Lower lobe of right lung (tissue), 2 donors: ENCODE measurements around the gene DCLK2. TPM values are rescaled to one million over a fixed set of nuclear protein-coding genes. Genes with fewer than 3 reads are reported as not detected.

ENCODE experiments used
- ATAC-seq, 2 donors: fragments of 200-7000 bp; cut with Tn5 transposase; one replicate each; pipeline ENCODE4 v1.9.1; 2020 to 2022; ENCODE audit warnings: mild to moderate bottlenecking in 2 of 2, moderate library complexity in 2 of 2
- DNase-seq: peaks from one replicate; pipeline ENCODE4 v3.0.0-alpha.2; 2020
- H3K27ac ChIP-seq: fragments of 200-600 bp; one replicate; pipeline ENCODE4 v1.8.0; 2022
- H3K27me3 ChIP-seq: fragments of 200-600 bp; one replicate; pipeline ENCODE4 v1.8.0; 2022; ENCODE audit warnings: low read depth
- H3K36me3 ChIP-seq: fragments of 200-600 bp; one replicate; pipeline ENCODE4 v1.8.0; 2022; ENCODE audit warnings: mild to moderate bottlenecking
- H3K4me1 ChIP-seq: fragments of 200-600 bp; one replicate; pipeline ENCODE4 v1.8.0; 2022
- H3K4me3 ChIP-seq: fragments of 200-600 bp; one replicate; pipeline ENCODE4 v1.8.0; 2022; ENCODE audit warnings: mild to moderate bottlenecking
- H3K9me3 ChIP-seq: fragments of 200-600 bp; one replicate; pipeline ENCODE4 v1.8.0; 2022
- CTCF ChIP-seq: fragments of 200-600 bp; IDR thresholded peaks from one replicate; pipeline ENCODE4 v1.8.0; 2022; ENCODE audit warnings: antibody characterized with exemption, mild to moderate bottlenecking
- intact Hi-C: fragments of 100-400 bp; cut with DNase I; formaldehyde crosslinking; loops from one replicate; pipeline ENCODE4 v1.11.0; 2022
- total RNA-seq: library from RNA; stranded (reverse); fragmentation: NEBNext Ultra II Directional; extraction: Animal tissue kit (Norgen Biotek cat#: 25700); gene quantifications from one replicate; pipeline ENCODE4 v1.2.1, GENCODE V29; 2021
- donor health status: DM: no; HTN: yes; CAD: no; lungs with severe emphysema.

Gene DCLK2
- total RNA-seq, 1 donor from 2014 or later = 2.9 TPM

GRCh38 chr4:150149381-150149780 lies 71.1 kb downstream of the DCLK2 start:
- H3K9me3 ChIP-seq = no peaks in the 10 kb centered on the region
- ATAC-seq (no peak), DNase-seq (no peak)
- TF ChIP-seq CTCF = no peak
- H3K4me1 ChIP-seq = peaks cover 4% of the 10 kb centered on the region
- intact Hi-C loops = no loop called here
- no peak overlapping the region for H3K4me3 ChIP-seq
- H3K36me3 ChIP-seq = no peaks in the 10 kb centered on the region
- H3K27me3 ChIP-seq = no peaks in the 10 kb centered on the region
- H3K27ac ChIP-seq = no peak overlapping the region

- TF ChIP-seq CTCF = no peak
- intact Hi-C loops = no loop called here
- Histone ChIP-seq H3K4me3 (no peak overlapping the region), H3K27me3 (no peaks in the 10 kb centered on the region), H3K9me3 (no peaks in the 10 kb centered on the region), H3K36me3 (no peaks in the 10 kb centered on the region), H3K27ac (no peak overlapping the region), H3K4me1 (peaks cover 4% of the 10 kb centered on the region)
- DNase-seq (no peak), ATAC-seq (no peak)
These were observed 72.4 kb downstream of the DCLK2 start for GRCh38 chr4:150150629-150151062.

- no peak overlapping the region for H3K27ac ChIP-seq
- intact Hi-C loops = no loop called here
- no peaks in the 10 kb centered on the region for H3K9me3 ChIP-seq
- no peak for TF ChIP-seq CTCF
- no peaks in the 10 kb centered on the region for H3K27me3 ChIP-seq
- DNase-seq = no peak
- no peak for ATAC-seq
- H3K36me3 ChIP-seq = no peaks in the 10 kb centered on the region
- H3K4me1 ChIP-seq = peaks cover 4% of the 10 kb centered on the region
- no peak overlapping the region for H3K4me3 ChIP-seq
These were observed 74.5 kb downstream of the DCLK2 start for GRCh38 chr4:150152766-150153165.

- Histone ChIP-seq H3K36me3 (no peaks in the 10 kb centered on the region), H3K9me3 (no peaks in the 10 kb centered on the region), H3K27me3 (no peaks in the 10 kb centered on the region), H3K27ac (no peak overlapping the region), H3K4me3 (no peak overlapping the region), H3K4me1 (peaks cover 4% of the 10 kb centered on the region)
- intact Hi-C loops = no loop called here
- DNase-seq (no peak), ATAC-seq (no peak)
- TF ChIP-seq CTCF = no peak
These were observed 77.1 kb downstream of the DCLK2 start for GRCh38 chr4:150155391-150155790.

- Histone ChIP-seq H3K36me3 (no peaks in the 10 kb centered on the region), H3K27me3 (no peaks in the 10 kb centered on the region), H3K4me1 (peaks cover 4% of the 10 kb centered on the region), H3K9me3 (no peaks in the 10 kb centered on the region), H3K27ac (no peak overlapping the region), H3K4me3 (no peak overlapping the region)
- DNase-seq (no peak), ATAC-seq (no peak)
- no peak for TF ChIP-seq CTCF
- intact Hi-C loops = no loop called here
These were observed 78.3 kb downstream of the DCLK2 start for GRCh38 chr4:150156543-150156942.

- intact Hi-C loops = no loop called here
- ATAC-seq = no peak
- Histone ChIP-seq H3K4me3 (no peak overlapping the region), H3K9me3 (no peaks in the 10 kb centered on the region), H3K4me1 (peaks cover 3% of the 10 kb centered on the region), H3K27ac (no peak overlapping the region), H3K27me3 (no peaks in the 10 kb centered on the region), H3K36me3 (no peaks in the 10 kb centered on the region)
- TF ChIP-seq CTCF = no peak
- DNase-seq = no peak
These were observed 79.8 kb downstream of the DCLK2 start for GRCh38 chr4:150158041-150158440.
